ENCODE results near the gene BRCA2.

Gene BRCA2

DNA sequence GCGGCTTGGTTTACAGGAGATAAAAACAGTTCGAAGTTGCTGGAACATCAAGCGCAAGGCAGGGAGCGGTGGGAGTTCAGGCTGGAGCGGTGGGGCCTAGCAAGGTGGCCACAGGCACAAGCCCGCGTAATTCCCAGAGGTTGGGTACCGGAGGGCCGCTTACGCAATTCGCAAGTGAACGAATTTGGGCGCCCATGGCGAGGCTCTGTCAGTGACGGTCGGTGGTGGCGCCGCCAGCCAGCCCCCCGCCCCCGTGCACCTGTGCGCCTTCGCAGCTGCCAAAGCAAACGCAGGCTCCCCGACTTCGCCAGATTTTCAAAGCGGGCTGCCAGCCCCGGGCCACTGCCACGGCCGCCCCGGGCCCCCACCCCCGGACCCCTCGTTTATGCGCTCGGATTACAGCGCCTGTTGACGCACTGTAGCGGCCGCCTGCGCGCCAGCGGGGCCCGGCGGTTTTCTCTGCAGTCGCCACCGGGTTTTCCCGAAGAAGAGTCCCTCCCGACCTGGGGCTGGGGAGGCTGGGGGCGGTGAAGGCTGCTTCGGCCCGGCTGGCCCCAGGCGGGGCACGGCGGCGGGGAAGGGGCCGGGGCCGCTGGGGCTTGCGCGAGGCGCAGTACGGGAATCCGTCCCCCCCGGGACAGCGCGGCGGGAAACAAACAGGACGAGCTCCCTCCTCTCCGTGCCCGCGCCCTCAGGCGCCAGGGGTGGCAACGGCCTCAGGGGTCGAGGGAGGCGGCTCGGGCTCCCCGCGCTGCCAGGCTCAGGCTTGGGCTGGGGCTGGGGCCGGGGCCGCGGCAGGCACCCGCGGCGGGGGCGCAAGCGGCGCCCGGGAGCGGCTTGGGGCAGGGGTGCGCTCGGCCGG is 111.9 kb downstream of the BRCA2 start:
- H3K4me1 ChIP-seq (ENCODE audit: control insufficient read depth, insufficient read depth, low read length): no peaks in the 10 kb centered on the region
- H3K9me3 ChIP-seq (ENCODE audit: control insufficient read depth, low read length): no peaks in the 10 kb centered on the region
- H3K27ac ChIP-seq (ENCODE audit: insufficient read depth, low read depth, low read length, poor library complexity, severe bottlenecking): no peak overlapping the region
- WGBS, 2 experiments: 1% methylated on average over 90 of the region's 90 CpGs
- peaks cover 36% of the 10 kb centered on the region for H3K27me3 ChIP-seq (ENCODE audit: control insufficient read depth, insufficient read depth, low read length, poor library complexity, severe bottlenecking)
- H3K4me3 ChIP-seq (ENCODE audit: insufficient read depth, low read depth, low read length): peak overlapping the region; percentile 47
- no peaks in the 10 kb centered on the region for H3K36me3 ChIP-seq (ENCODE audit: control insufficient read depth, insufficient read depth, low read length)

GRCh38 chr13:32427852-32428580 is 112.7 kb downstream of the BRCA2 start, which contains the start of gene N4BP2L1:
N4BP2L1 (minus strand) TSS chr13:32428130; CDS start chr13:32428082, 48 bp downstream.
- H3K27ac ChIP-seq (ENCODE audit: insufficient read depth, low read depth, low read length, poor library complexity, severe bottlenecking): no peak within 1 kb of the TSS
- H3K9me3 ChIP-seq (ENCODE audit: control insufficient read depth, low read length): no peaks in the 10 kb centered on the region
- H3K4me1 ChIP-seq (ENCODE audit: control insufficient read depth, insufficient read depth, low read length): no peaks in the 10 kb centered on the region
- WGBS, 2 experiments: 4 to 5% methylated on average over 40 of the region's 40 CpGs
- peaks cover 36% of the 10 kb centered on the region for H3K27me3 ChIP-seq (ENCODE audit: control insufficient read depth, insufficient read depth, low read length, poor library complexity, severe bottlenecking)
- H3K4me3 ChIP-seq (ENCODE audit: insufficient read depth, low read depth, low read length): peak within 1 kb of the TSS; percentile 47
- no peaks in the 10 kb centered on the region for H3K36me3 ChIP-seq (ENCODE audit: control insufficient read depth, insufficient read depth, low read length)

DNA sequence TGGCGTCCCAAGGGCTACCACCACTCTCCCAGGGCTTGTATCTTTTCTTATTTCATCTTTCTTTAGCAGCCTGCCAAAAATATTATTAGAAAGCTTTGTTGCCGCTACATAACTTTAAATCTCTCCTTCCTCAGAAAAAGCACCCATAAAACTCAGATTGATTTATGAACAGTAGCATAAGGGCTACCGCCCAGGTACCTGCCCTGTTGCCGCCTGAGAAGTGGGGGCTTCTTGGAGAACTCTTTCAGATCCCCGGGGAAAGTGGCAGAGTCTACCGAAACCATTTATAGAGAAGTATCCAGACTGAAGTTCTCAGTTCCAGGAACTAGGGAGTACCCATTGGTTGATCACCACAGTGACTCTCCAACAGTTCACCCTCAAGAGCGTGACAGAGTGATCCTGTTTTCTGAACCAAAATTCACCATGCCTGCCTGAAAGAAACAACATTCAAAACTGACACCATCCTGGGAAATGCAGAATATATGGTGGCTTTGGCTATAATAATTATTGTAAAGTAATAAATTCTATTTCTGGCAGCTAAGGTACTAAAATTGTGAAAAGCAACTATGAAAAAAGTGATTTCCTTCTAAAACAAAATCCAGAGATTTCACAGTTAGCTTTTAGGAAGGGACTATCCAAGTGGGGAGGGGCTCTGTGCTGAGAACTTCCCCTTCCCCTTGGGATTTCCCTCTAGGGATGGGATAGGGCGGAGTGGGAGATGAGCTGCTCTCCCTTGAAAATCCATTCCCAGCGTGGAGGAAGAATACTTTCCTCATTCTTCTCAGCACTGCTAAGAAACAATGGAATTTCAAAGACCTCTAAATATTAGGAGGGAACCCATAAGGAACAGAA is 113.5 kb downstream of the BRCA2 start:
- no peak overlapping the region for H3K27ac ChIP-seq (ENCODE audit: insufficient read depth, low read depth, low read length, poor library complexity, severe bottlenecking)
- no peaks in the 10 kb centered on the region for H3K4me1 ChIP-seq (ENCODE audit: control insufficient read depth, insufficient read depth, low read length)
- no peak overlapping the region for H3K4me3 ChIP-seq (ENCODE audit: insufficient read depth, low read depth, low read length)
- H3K27me3 ChIP-seq (ENCODE audit: control insufficient read depth, insufficient read depth, low read length, poor library complexity, severe bottlenecking): peaks cover 36% of the 10 kb centered on the region
- no peaks in the 10 kb centered on the region for H3K9me3 ChIP-seq (ENCODE audit: control insufficient read depth, low read length)
- WGBS, 2 experiments: 84 to 89% methylated on average over 7 to 9 of the region's 9 CpGs
- no peaks in the 10 kb centered on the region for H3K36me3 ChIP-seq (ENCODE audit: control insufficient read depth, insufficient read depth, low read length)

DNA sequence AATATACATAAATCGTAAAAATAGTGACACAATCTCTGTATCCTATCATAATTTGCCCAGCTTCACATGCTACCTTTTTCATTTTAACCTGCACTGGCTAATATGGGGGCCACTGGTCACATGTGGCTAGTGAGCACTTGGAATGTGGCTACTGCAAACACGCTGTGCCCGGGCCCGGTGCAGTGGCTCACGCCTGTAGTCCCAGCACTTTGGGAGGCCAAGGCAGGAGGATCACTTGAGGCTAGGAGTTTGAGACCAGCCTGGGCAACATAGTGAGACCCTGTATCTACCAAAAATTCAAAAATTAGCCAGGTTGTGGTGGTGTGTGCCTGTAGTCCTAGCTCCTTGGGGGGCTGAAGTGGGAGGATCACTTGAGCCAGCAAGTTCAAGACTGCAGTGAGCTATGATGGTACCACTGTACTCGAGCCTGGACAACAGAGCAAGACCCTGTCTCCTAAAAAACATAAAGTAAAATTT is 114.2 kb downstream of the BRCA2 start:
- peaks cover 36% of the 10 kb centered on the region for H3K27me3 ChIP-seq (ENCODE audit: control insufficient read depth, insufficient read depth, low read length, poor library complexity, severe bottlenecking)
- H3K27ac ChIP-seq (ENCODE audit: insufficient read depth, low read depth, low read length, poor library complexity, severe bottlenecking): no peak overlapping the region
- WGBS, 2 experiments: 96 to 97% methylated on average over 5 to 6 of the region's 6 CpGs
- no peak overlapping the region for H3K4me3 ChIP-seq (ENCODE audit: insufficient read depth, low read depth, low read length)
- H3K36me3 ChIP-seq (ENCODE audit: control insufficient read depth, insufficient read depth, low read length): no peaks in the 10 kb centered on the region
- no peaks in the 10 kb centered on the region for H3K4me1 ChIP-seq (ENCODE audit: control insufficient read depth, insufficient read depth, low read length)
- H3K9me3 ChIP-seq (ENCODE audit: control insufficient read depth, low read length): no peaks in the 10 kb centered on the region

GRCh38 chr13:32430018-32430747 is 114.9 kb downstream of the BRCA2 start:
- Histone ChIP-seq H3K27ac (ENCODE audit: insufficient read depth, low read depth, low read length, poor library complexity, severe bottlenecking) (no peak overlapping the region), H3K4me1 (ENCODE audit: control insufficient read depth, insufficient read depth, low read length) (no peaks in the 10 kb centered on the region), H3K36me3 (ENCODE audit: control insufficient read depth, insufficient read depth, low read length) (no peaks in the 10 kb centered on the region), H3K27me3 (ENCODE audit: control insufficient read depth, insufficient read depth, low read length, poor library complexity, severe bottlenecking) (peaks cover 36% of the 10 kb centered on the region), H3K9me3 (ENCODE audit: control insufficient read depth, low read length) (no peaks in the 10 kb centered on the region), H3K4me3 (ENCODE audit: insufficient read depth, low read depth, low read length) (no peak overlapping the region)
- WGBS, 2 experiments: 87 to 96% methylated on average over 6 of the region's 6 CpGs

DNA sequence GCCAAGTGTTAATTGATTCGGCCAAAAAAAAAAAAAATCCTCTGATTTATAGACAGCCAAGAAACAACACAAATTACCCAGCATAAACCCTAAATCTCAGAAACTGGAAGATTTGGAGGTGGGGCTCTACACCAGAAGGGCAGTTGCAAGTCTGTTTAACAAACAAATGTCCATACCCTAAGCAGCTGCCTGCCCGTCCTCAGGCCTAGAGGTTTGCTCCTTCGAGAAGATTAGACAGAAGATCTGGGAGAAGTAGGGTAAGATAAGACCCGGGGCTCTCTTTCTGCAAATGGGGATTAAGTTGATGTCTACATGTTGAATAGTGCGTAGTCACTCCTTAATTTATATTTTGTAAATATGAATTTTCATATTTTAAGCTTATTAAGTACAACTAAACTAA is 116.1 kb downstream of the BRCA2 start:
- no peak overlapping the region for H3K4me3 ChIP-seq (ENCODE audit: insufficient read depth, low read depth, low read length)
- no peak overlapping the region for H3K27ac ChIP-seq (ENCODE audit: insufficient read depth, low read depth, low read length, poor library complexity, severe bottlenecking)
- H3K4me1 ChIP-seq (ENCODE audit: control insufficient read depth, insufficient read depth, low read length): no peaks in the 10 kb centered on the region
- no peaks in the 10 kb centered on the region for H3K9me3 ChIP-seq (ENCODE audit: control insufficient read depth, low read length)
- H3K27me3 ChIP-seq (ENCODE audit: control insufficient read depth, insufficient read depth, low read length, poor library complexity, severe bottlenecking): peaks cover 26% of the 10 kb centered on the region
- WGBS, 2 experiments: 97 to 100% methylated on average over 2 to 4 of the region's 5 CpGs
- no peaks in the 10 kb centered on the region for H3K36me3 ChIP-seq (ENCODE audit: control insufficient read depth, insufficient read depth, low read length)

GRCh38 chr13:32432856-32433255 is 117.5 kb downstream of the BRCA2 start:
- Histone ChIP-seq H3K27me3 (ENCODE audit: control insufficient read depth, insufficient read depth, low read length, poor library complexity, severe bottlenecking) (peaks cover 11% of the 10 kb centered on the region), H3K9me3 (ENCODE audit: control insufficient read depth, low read length) (no peaks in the 10 kb centered on the region), H3K36me3 (ENCODE audit: control insufficient read depth, insufficient read depth, low read length) (no peaks in the 10 kb centered on the region), H3K4me3 (ENCODE audit: insufficient read depth, low read depth, low read length) (no peak overlapping the region), H3K4me1 (ENCODE audit: control insufficient read depth, insufficient read depth, low read length) (no peaks in the 10 kb centered on the region), H3K27ac (ENCODE audit: insufficient read depth, low read depth, low read length, poor library complexity, severe bottlenecking) (no peak overlapping the region)
- WGBS, 2 experiments: 94 to 97% methylated on average over 3 of the region's 3 CpGs

- H3K36me3 ChIP-seq (ENCODE audit: control insufficient read depth, insufficient read depth, low read length): no peaks in the 10 kb centered on the region
- WGBS, 2 experiments: 92 to 95% methylated on average over 4 of the region's 4 CpGs
- H3K27ac ChIP-seq (ENCODE audit: insufficient read depth, low read depth, low read length, poor library complexity, severe bottlenecking): no peak overlapping the region
- no peaks in the 10 kb centered on the region for H3K9me3 ChIP-seq (ENCODE audit: control insufficient read depth, low read length)
- no peaks in the 10 kb centered on the region for H3K27me3 ChIP-seq (ENCODE audit: control insufficient read depth, insufficient read depth, low read length, poor library complexity, severe bottlenecking)
- no peaks in the 10 kb centered on the region for H3K4me1 ChIP-seq (ENCODE audit: control insufficient read depth, insufficient read depth, low read length)
- no peak overlapping the region for H3K4me3 ChIP-seq (ENCODE audit: insufficient read depth, low read depth, low read length)
These were observed 123.6 kb downstream of the BRCA2 start for GRCh38 chr13:32438871-32439270.

DNA sequence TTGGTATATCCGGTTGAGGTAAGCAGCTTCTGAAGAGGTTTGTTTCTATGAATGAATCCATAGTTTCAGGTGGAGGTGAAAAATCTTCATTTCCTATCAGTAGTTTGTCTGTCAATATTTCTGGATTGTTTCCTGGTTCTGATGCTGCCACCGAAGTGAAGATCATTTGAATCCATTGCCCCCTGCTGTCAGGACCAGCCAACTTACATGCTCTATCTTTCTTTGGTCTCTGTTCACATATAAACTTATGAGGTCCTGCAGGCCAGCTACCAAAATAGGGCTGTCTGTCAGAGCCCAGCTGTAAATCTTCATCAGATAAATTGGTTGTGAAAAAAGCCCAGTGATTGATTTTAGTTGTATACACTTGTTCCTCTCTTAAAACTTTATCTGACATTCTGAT is 127.8 kb downstream of the BRCA2 start:
- Histone ChIP-seq H3K4me1 (ENCODE audit: control insufficient read depth, insufficient read depth, low read length) (no peaks in the 10 kb centered on the region), H3K36me3 (ENCODE audit: control insufficient read depth, insufficient read depth, low read length) (no peaks in the 10 kb centered on the region), H3K27me3 (ENCODE audit: control insufficient read depth, insufficient read depth, low read length, poor library complexity, severe bottlenecking) (no peaks in the 10 kb centered on the region), H3K27ac (ENCODE audit: insufficient read depth, low read depth, low read length, poor library complexity, severe bottlenecking) (no peak overlapping the region), H3K9me3 (ENCODE audit: control insufficient read depth, low read length) (no peaks in the 10 kb centered on the region), H3K4me3 (ENCODE audit: insufficient read depth, low read depth, low read length) (no peak overlapping the region)
- 85 to 99% methylated on average over 2 of the region's 2 CpGs for WGBS, 2 experiments

All from ectodermal cell (in vitro differentiated cells).